Testis (tissue), 2 donors: Measurements from ENCODE around the gene KIAA0232.

Experiments
- POLR2A ChIP-seq: fragments of 450-650 bp; IDR thresholded peaks from one replicate; pipeline ENCODE4 v1.6.1; 2017; ENCODE audit warnings: antibody characterized with exemption, mild to moderate bottlenecking, moderate library complexity
- TF ChIP-seq, protein P1 (sequence below), 3 experiments: fragments of 450-650 bp in 2 of 3; fragments of 200-600 bp in 1 of 3; sonication (generic) in 1 of 3; IDR thresholded peaks; one replicate each; pipeline ENCODE4 v1.5.1; 2016 to 2019; ENCODE audit warnings: antibody characterized with exemption in 3 of 3, mild to moderate bottlenecking in 2 of 3, moderate library complexity in 1 of 3

DNA sequence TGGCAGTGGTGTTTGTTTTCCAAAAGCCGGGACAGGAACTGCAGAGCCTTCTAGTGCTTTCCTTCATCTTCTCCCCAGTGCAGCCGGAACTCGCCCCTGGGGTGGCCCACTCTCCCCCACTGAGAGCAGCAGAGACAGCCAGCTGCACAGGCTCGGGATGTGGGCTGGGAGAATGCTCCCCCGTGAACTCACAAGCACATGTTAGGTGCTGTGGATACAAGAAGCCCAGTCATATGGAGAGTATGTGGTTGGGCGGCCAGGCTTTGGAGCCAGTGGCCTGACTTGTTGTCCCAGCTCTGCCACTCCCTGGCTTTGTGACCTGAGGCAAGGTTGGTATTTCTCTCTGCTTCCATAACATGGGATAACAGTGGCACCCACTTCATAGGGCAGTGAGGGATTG lies 9.4 kb upstream of the KIAA0232 start:
- TF ChIP-seq, protein P1, sequence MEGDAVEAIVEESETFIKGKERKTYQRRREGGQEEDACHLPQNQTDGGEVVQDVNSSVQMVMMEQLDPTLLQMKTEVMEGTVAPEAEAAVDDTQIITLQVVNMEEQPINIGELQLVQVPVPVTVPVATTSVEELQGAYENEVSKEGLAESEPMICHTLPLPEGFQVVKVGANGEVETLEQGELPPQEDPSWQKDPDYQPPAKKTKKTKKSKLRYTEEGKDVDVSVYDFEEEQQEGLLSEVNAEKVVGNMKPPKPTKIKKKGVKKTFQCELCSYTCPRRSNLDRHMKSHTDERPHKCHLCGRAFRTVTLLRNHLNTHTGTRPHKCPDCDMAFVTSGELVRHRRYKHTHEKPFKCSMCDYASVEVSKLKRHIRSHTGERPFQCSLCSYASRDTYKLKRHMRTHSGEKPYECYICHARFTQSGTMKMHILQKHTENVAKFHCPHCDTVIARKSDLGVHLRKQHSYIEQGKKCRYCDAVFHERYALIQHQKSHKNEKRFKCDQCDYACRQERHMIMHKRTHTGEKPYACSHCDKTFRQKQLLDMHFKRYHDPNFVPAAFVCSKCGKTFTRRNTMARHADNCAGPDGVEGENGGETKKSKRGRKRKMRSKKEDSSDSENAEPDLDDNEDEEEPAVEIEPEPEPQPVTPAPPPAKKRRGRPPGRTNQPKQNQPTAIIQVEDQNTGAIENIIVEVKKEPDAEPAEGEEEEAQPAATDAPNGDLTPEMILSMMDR (IDR thresholded peaks at IDR 0.05) = no peak
- no peak for TF ChIP-seq POLR2A
